Iris pigment epithelial cell (primary cell): ENCODE data around the gene FHOD3.

Experiments
- DNase-seq: peaks from one replicate; pipeline ENCODE4 v3.0.0-alpha.2; 2011; ENCODE audit warnings: low read depth

FHOD3 gene

DNA sequence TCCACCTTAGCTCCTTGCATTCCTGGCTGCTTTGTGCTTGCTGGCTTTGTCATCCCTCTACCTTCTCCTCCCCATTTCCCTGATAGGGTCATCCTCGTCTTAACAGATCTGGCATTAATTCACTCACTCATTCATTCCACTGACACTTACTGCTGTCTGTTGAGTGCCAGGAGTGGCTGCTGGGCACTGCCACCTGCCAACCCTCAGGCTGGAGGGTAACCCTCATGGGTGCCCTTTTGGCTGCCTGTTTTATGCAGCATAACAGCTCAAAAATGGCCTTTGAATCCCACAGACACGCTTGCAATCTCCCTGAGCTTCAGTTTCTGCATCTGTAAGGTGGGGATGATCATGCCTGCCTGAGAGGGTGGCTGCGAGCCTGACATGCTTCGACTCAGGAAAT is 25.2 kb downstream of the FHOD3 start:
- DNase-seq, result no peak

DNA sequence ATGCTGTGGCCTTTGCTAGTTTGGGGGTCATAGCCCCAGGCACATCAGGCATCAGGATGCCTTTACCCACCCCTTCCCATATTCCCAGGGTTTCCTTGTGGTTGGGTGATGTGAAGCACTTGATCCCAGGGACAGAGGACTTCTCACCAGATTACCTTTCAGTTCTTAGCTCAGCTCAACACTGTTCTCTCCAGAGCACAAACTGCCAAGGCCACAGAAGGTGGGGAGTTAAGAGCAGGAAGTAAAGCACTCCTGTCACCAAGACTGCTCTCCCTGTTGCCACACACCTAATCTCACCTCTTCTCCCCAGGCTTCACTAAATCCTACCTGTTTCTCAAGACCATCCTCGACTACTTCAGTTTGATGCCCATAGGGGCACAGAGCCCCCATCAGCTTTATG is 25.9 kb downstream of the FHOD3 start:
- DNase-seq, result no peak

DNA sequence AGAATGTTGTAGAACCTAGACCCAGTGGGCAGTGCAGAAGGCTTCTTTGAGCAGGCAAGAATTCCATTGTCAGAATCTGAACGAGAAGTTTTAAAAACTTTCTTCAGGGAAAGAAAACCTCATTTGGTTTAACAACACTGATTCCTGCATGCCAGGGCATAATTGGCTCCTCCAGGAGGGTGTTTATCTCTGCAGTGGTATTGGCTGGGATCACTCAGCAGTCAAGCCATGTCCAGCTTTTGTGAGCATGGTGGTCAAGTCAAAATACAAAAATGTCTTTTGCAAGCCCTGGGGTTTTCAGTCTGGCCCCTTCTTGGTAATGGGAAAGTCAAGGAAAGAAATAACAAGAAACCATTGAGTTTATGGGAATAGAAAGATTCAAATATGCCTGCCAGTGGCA is 28.3 kb downstream of the FHOD3 start:
- DNase-seq, result no peak

DNA sequence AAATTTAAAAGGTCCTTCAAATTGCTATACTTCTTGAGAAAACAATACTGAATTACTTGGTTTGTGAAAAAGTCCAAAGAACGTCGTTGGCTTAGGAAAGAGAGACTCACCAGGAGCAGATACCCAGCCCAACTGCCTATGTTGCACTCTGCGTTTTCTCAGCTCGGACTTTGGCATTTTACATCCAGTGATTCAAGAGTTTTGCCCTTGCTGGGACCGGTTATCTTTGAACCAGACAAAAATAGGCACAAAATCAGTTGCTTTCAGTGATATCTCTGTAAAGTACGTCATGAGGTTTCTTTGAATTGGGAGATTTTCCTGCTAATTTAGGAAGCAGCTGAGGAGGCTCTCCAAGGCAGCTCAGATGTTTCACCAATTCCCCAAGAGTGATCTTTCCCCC is 29.3 kb downstream of the FHOD3 start:
- no peak for DNase-seq

DNA sequence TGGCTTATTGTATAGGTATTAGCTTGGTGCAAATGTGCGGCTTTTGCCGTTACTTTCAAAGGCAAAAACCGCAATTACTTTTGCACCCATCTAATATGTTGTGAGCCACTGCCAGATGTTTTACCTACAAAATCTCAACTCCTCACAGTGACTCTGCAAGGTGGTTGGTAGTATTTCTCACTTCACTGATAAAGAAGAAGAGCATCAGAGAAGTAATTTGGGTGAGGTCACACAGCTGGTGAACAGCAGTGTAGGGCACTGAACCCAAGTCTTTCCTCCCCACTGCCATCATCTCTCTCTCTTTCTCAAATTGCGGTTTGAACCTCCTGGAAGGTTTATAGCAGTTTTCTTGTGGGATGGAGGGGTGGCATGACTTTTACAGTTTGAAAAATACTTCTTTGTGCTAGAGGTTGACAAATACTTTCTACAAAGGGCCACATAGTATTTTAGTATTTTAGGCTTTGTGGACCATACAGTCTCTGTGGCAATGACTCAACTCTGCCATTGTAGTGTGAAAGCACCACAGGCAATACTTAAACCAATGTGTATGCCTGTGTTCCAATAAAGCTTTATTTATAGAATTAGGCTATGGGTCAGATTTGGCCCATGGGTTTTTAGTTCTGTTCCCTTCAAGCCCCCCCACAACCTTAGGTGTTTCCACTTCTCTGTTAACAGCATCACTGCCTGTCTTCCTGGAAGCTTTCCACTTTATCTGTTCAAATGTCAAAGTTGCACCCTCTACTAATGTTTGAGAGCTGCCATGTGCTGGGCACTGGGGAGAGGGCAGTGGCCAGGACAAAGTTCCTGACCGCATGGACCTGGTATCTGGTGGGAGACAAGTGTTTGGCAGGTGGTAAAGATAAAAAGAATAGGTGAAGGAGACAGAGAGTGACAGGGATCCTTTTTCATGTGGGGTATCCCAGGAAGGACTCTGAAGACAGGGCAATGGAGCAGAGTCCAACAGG is 30.1 kb downstream of the FHOD3 start:
- no peak for DNase-seq

DNA sequence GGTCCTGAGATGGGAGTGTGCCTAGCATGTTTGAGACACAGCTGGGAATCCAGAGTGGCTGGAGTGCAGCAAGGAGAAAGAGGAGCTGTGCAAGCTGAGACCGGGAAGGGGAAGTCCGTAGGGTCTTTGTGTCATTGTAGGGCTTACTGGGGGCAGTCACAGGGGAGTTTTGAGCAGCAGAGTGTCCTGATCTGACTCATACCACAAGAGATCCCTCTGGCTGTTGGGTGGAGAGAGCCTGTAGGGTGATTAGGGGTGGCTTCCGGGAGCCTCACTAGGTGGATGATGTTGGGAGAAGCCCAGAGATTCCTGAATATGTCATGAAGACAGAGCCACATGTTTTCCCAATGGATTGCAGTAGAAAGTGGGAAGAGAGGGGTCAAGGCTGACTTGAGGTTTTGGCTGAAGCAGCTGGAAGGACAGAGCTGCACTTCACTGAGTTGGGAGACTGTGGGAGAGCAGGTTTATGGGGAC is 30.9 kb downstream of the FHOD3 start:
- DNase-seq, result no peak

DNA sequence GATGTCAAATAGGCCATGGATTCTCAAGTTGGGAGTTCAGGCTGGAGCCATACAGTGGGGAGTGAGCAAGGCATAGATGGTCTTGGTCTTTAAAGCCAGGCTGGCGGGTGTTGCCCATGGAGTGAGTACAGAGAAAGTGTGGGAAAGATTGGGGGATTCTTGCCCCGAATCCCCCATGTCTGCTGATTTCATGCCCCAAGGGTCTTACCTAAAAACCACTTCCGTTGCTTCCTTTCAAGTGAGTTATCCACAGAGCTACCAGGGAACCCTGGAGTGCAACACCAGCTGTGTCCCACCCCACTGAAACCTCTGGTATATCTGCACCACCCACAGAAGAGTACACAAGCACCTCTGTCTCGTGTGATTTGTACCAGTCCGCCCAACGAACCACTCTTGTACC is 31.4 kb downstream of the FHOD3 start:
- no peak for DNase-seq

DNA sequence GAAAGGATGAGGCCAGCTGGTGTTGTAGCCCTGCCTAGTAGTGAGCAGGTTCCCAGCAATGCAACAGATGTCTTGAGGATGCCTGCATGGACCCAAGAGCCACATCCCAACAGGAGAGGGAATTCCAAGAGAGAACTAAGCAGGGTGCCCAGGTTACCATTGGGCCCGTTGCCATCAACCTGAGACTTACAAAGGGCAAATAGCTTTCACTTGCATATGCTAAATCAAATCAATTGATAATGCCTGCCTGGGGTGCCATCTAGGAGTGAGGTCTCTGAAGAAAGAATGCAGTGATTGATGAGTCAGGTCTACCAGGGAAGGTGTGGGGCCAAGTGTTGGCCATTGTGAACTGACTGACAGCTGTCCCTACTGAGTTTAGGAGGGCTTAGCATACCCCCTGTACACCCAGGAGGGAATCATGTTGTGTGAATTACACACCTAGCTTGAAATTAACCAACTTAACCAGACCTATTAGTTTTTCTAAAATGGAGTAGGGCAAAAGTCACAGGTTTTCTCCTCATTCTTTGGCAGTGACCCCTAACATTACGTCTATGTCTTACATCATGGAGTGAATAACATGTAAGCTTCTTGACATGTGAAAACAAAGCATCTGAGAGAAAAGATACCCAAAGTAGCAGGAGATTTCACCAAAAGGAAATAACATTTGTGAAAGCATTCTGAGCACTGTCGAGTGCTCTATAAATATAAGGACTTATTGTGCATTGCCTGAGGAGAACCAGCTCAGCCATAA is 32.3 kb downstream of the FHOD3 start:
- no peak for DNase-seq

DNA sequence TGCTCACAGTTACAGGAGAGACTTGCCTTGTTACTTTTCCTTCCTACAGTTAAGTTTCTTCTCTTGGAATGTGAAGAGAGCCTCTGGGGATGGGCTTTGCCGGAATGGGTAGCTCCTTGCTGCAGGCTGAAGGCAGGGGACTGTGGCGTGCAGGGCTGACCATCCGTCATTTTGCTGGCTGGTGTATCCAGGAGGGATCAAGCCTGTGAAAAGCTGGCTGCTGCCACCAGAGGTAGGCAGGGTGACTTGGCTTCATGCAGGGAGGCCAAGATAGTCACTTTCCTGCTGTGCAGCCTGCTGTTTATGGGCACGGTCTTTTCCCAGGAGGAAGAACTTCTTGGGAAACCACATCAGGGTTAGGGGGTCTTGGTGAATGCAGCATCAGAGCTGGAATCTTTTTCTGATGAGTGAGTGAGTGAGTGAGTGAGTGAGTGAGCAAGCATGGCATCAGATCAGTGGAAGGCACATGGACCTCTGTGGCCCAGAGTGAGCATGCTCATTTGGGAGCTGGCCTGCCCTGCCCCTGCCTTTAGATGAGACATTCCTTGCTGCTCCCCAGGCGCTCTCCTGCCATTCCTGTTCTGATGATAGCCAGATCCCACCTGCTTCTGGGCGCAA is 33.0 kb downstream of the FHOD3 start:
- no peak for DNase-seq

DNA sequence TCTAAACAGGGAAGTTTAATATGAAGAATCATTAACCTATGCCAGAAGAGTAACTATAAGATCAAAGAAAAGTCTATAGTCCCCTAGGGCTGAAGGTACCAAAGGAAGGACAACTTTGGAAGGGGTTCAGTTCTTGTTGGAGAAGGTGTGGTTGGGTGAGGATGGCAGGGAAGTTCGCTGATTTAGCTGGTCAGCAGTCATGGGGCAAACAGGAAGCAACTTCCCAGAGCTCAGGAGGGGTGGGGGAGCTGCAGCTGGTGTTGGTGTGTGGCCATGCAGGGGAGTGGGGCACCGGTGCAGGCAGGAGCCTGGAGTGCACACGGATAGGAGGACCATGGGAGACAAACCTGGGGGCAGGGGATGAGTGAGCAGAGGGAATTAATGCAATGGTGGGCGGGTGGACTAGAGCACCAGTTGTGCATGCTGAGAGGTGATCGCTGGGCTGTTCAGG is 34.0 kb downstream of the FHOD3 start:
- DNase-seq, result no peak

DNA sequence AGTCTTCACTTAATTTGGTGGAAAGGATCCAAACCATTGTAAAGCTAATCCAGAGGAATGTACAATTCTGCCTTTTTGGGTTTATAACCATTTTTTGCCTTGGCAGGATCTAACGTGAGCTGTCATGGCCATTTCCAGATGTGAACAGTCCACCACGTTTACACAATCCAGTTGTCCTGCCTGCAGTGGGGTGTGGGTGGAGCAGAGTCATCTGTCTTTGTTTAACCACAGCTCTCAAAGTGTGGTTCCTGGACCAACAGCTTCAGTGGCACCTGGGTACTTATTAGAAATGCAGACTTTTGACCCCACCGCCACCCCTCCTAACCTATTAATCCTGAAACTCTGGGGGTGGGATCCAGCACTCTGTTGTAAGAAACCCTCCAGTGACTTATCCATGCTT is 35.9 kb downstream of the FHOD3 start:
- DNase-seq, result no peak

DNA sequence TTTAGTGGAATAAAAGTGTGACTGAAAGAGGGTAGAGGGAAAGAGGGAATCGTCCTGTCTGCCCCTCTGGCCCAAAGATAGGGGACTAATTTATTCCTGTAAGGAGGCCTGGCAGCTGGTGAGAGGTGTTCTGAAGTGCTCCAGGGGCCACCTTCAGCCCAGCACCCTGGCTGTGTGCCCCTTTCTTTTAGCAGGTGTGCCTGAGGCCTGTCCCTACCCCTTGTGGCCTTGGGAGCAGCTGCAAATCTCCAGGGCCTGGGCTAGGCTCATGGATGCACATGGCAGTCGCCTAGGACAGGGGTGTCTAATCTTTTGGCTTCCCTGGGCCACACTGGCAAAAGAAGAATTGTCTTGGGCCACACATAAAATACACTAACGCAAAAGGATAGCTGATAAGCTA is 37.3 kb downstream of the FHOD3 start:
- DNase-seq, result no peak

DNA sequence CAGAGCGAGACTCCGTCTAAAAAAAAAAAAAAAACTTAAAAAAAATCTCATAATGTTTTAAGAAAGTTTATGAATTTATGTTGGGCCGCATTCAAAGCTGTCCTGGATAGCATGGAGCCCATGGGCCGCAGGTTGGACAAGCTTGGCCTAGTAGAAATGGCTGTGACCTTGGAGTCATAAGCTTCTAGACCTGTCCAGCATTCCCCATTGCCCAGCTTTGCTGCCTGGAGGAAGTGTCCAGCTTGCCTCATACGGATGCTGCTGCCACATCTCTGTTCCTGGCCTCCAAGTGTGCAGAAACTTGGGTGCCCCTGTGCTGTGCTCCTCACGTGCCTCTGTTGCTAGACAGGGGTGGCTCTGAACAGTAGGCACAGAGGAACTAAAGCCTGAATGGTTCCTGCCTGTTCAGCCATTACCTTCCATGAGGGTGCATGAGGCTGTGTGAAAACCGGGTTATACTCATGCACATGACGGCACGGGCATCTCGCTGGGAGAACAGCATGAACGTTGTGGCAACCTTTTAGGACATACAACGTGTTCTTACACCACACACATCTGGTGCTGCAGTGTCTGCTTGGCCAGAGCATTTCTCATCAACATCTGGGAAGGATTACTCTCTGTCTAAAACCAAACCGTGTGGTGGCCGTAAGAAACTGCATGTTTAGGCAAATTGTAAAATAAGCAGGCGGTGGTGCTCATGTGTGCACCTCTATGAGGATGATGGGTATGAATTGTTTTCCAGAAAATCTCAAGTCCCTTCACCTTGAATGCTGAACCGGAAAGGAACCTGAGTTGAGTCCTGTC is 38.2 kb downstream of the FHOD3 start:
- DNase-seq, result no peak

DNA sequence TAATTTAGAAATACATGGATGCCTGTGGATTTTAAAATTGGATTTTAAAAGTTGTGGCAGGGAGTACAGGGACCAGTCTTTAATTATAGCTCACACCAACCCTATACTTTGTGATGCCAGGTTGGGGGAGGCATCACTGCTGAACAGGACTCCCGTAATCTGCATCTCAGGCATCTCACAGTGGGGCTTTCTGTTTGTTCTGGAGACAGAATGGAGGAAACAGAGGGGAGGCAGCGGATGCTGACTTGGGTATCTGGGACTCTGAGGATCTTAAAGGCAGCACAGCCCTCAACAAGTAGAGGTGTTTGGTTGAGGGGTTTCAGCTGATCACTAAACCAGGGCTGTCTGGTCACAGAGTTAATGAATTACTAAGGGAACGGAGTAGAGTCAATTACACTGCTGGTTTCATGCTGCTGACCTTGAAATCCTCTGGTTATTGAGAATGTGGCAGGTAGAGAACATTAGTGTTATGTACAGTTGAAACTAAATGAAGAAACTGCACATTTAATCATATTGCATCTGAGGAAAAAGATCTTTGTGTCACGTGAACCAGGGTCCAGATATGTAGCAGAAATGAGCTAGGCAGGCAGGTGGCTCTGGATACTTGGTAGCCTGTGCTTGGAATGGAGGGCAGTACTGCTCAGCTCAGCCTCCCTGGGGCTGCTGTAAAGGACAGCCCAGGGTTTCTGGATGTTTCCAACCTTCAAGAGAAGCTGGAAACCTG is 40.3 kb downstream of the FHOD3 start:
- no peak for DNase-seq

DNA sequence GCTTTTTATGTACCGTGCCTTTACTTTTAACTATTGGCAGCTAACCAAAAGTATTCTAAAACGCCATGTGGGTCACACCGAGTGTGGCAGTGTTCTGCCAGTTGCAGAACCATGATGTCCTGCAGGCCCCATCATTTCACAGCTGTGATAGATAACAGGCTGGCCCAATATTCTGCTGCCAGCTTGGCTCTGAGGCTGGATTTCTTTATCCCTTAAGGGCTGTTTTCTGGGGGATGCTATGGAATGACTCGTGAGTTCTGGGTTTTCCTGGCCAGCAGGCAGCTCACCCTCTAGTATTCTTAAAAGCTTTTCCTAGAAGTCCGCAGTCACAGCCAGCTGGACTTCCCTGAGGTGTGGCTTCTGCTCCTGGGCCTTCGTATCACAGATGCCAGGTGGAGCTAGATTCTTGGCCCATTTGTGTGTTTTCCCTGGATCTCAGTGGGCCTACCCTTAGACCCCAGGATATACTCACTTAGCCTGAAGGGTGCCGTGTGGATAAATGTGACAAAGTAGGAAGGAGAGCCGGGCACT is 41.0 kb downstream of the FHOD3 start:
- no peak for DNase-seq

DNA sequence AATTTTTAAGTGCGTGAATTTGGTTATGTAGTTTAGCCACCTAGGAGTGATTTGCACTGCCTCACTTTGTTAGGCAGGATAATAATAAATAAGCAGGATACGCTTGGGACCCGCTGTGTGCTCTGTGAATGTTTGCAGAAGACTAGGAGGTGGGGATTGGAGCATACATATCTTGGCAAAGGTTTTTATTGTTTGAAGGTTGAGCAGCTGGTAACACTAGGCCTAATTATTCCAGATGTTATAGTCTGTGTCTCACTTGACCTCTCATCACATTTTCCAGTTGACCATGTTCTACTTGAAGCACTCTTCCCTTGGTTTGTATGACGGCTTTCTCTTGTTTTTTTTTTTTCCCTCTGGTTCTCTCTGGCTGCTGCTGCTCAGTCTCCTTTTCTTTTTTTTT is 42.7 kb downstream of the FHOD3 start:
- no peak for DNase-seq

DNA sequence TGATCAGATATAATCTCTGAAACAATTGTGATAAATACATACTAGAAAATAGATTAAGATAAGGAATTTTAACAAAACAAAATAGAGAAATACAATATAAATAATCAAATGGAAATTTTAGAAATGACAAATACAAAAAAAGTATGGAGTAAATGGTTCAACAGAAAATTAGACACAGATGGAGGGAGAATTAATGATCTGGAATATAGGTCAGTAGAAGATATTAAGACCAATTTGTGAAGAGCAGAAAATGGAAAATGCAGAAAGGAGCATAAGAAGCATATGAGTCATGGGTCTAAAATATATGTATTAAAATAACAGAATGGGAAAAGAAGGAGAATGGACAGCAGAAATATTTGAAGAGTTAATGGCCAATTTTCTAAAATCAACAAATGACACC is 44.4 kb downstream of the FHOD3 start:
- no peak for DNase-seq

DNA sequence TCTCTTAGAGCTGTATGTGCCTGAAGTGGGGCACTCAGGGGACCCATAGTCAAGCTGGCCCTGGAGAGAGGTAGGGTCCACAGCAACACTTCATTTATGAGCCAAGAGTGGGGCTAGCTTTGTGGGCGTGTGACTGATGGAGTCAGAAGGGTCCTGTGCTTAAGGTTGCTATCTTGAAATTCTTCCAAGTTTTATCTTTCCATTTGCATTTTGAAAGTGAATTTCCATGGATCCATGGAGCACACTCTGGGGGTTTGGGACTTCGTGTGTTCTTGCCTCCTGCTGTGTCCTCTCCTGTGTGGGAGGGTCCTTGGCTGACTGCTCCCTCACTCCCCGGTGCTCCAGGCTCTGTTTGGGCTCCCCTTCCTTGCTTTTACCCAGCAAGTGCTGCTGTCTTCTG is 50.8 kb downstream of the FHOD3 start:
- no peak for DNase-seq

DNA sequence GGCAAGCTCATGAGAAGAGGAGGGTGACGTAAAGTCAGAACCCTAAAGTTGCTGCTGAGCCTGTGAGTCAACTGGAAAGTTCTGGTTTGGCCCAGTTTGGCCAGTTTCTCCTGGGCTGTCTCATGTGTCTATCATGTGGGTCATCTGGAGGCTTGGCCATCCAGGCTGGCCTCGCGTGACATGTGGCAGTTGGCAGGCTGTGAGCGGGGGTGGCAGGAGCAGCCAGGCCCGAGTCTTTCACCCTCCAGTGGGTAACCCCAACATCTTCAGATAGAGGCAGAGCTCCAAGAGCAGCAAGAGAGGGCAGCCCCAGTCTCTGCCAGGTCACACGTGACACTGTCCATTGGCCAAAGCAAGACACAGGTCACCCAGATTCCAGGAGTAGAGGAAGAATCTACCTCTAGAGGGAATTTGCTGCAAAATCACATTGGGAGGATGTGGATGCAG is 51.5 kb downstream of the FHOD3 start:
- DNase-seq, result no peak

DNA sequence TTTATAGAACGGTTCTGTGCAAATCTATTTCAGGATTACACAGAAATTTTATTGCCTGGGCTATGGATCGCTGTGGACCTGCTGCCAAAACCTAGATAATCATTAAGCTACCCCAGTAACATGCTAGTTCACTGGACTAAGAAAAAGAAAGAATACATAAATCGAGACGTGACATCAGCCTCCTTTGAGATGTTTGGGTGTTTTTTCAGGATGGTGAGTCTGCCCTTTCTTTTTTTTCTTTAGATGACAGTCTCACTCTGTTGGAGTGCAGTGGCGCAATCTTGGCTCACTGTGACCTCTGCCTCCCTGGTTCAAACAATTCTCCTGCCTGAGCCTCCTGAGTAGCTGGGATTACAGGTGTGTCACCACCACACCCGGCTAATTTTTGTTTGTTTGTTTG is 52.0 kb downstream of the FHOD3 start:
- DNase-seq, result no peak

DNA sequence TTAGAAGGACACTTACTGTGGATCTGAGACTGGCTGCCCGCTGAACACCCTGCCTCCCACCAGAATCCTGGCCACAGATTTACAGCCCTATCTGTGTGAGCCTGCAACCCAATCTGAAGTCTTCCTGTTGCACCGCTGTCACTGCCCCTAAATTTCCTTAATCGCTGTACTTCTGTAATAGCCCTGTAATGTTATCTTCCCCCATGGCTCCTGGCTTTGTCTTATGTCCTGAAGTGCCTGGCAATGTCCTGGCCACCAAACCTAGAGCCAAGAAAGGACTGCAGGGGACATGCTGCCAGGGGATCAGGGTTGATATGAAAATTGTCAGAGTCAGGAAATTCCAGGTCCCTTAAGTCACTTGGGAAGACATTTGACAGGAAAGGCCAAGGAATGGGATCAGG is 52.7 kb downstream of the FHOD3 start:
- no peak for DNase-seq
